WTC11 (cell line): Measurements from ENCODE around the gene PHLPP1.

ENCODE experiments used
- CTCF ChIP-seq: fragments of 200-600 bp; IDR thresholded peaks from 2 replicates; pipeline ENCODE4 v1.8.0; 2022; ENCODE audit warnings: antibody characterized with exemption
- NFATC4 ChIP-seq: fragments of 250-450 bp; sonication (Bioruptor Pico); IDR thresholded peaks from 2 replicates; pipeline ENCODE4 v1.9.0; 2021; ENCODE audit warnings: mild to moderate bottlenecking
- TF ChIP-seq, protein P1 (sequence below): sonication (generic); formaldehyde crosslinking; conservative IDR thresholded peaks from 2 replicates; pipeline ENCODE4 v1.8.1; 2022; ENCODE audit warnings: mild to moderate bottlenecking, missing genetic modification reagents
- TF ChIP-seq, protein P2 (sequence below): sonication (generic); formaldehyde crosslinking; IDR thresholded peaks from 2 replicates; pipeline ENCODE4 v1.8.1; 2023; ENCODE audit warnings: mild to moderate bottlenecking, missing genetic modification reagents
- TF ChIP-seq, protein P3 (sequence below): fragments of 250-450 bp; sonication (Bioruptor Pico); IDR thresholded peaks from 2 replicates; pipeline ENCODE4 v2.1.2; 2022; ENCODE audit warnings: mild to moderate bottlenecking, moderate library complexity

DNA sequence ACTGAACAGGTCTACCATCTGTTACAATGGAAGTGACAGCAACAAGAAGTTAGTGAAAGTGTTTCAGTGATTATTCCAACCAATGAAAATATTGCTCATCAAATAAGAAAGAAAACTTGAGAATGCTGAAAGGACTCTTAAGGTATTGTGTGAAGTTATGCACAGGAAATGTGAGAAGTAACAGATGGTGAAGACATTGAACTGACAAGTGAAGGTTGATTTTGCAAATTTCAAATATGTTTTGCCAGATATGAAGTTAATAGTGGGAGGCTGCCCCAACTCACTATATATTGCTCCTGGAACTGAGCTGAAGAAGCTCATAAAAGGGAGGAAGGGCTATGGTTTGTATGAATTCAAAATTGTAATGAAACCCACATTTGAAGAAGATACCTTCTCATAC, 97.5 kb downstream of the PHLPP1 start:
- TF ChIP-seq, protein P1, sequence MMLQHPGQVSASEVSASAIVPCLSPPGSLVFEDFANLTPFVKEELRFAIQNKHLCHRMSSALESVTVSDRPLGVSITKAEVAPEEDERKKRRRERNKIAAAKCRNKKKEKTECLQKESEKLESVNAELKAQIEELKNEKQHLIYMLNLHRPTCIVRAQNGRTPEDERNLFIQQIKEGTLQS: no peak
- TF ChIP-seq CTCF (no peak), NFATC4 (no peak)
- TF ChIP-seq, protein P2, sequence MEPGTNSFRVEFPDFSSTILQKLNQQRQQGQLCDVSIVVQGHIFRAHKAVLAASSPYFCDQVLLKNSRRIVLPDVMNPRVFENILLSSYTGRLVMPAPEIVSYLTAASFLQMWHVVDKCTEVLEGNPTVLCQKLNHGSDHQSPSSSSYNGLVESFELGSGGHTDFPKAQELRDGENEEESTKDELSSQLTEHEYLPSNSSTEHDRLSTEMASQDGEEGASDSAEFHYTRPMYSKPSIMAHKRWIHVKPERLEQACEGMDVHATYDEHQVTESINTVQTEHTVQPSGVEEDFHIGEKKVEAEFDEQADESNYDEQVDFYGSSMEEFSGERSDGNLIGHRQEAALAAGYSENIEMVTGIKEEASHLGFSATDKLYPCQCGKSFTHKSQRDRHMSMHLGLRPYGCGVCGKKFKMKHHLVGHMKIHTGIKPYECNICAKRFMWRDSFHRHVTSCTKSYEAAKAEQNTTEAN (CRISPR knock-in tag): no peak
- TF ChIP-seq, protein P3, sequence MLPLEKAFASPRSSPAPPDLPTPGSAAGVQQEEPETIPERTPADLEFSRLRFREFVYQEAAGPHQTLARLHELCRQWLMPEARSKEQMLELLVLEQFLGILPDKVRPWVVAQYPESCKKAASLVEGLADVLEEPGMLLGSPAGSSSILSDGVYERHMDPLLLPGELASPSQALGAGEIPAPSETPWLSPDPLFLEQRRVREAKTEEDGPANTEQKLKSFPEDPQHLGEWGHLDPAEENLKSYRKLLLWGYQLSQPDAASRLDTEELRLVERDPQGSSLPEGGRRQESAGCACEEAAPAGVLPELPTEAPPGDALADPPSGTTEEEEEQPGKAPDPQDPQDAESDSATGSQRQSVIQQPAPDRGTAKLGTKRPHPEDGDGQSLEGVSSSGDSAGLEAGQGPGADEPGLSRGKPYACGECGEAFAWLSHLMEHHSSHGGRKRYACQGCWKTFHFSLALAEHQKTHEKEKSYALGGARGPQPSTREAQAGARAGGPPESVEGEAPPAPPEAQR (CRISPR knock-in tag): no peak
